Measurements from ENCODE around the gene CPHXL. TPM values are rescaled to one million over a fixed set of nuclear protein-coding genes. Genes with fewer than 3 reads are reported as not detected.
A peak's percentile ranks its signal among the peaks of the same experiment; 100 is the strongest.

Gene CPHXL
- total RNA-seq, 2 donors from 2014 or later = not detected

DNA sequence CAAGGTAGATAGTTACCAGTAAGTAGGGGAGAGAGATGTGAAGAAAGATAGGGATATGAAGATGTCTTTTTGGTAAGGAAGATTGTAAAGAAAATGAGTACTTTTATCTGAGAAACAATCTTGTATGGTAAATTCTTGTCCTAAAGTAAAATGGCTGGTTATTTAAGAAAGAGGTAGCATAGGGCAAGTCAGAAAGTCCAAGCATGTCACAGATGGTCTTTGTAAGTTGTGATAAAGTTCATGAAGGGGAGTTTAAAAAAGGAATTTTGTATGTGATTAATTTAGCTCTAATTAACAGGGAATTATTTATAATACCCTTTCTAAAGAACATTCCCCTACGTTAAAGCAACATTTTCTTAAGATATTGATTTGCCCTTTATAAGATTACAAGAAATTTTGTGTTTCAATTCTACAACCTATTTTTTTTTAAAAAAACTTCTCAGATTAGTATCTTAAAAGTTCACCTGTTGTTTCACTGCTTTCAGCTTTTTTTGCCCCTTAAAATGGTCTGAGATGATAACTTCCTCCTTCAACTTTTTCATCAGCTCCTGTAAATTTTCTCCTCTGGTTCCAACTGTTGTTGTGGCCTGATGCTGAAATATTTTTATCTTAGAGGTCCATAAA is 16.2 kb upstream of the CPHXL start:
- ATAC-seq = no peak
- H3K4me3 Mint-ChIP-seq = no peak overlapping the region
- no peaks in the 10 kb centered on the region for H3K36me3 Mint-ChIP-seq (ENCODE audit: low read depth)
- no peaks in the 10 kb centered on the region for H3K9me3 ChIP-seq (ENCODE audit: control insufficient read depth, low read length, poor library complexity, severe bottlenecking)
- peaks cover 14% of the 10 kb centered on the region for H3K27me3 Mint-ChIP-seq
- no peaks in the 10 kb centered on the region for H3K4me1 Mint-ChIP-seq
- no peak for DNase-seq
- no peak overlapping the region for H3K27ac Mint-ChIP-seq

- Mint-ChIP-seq H3K4me3 (no peak overlapping the region), H3K36me3 (ENCODE audit: low read depth) (no peaks in the 10 kb centered on the region), H3K4me1 (peaks cover 5% of the 10 kb centered on the region), H3K27me3 (no peaks in the 10 kb centered on the region), H3K27ac (peak overlapping the region; percentile 21)
- H3K9me3 ChIP-seq (ENCODE audit: control insufficient read depth, low read length, poor library complexity, severe bottlenecking) = no peaks in the 10 kb centered on the region
- ATAC-seq (no peak), DNase-seq (no peak)
Measured at GRCh38 chr16:75733305-75734211, 7.3 kb upstream of the CPHXL start.

- Mint-ChIP-seq H3K27me3 (no peaks in the 10 kb centered on the region), H3K4me3 (no peak overlapping the region), H3K27ac (no peak overlapping the region), H3K4me1 (peaks cover 5% of the 10 kb centered on the region), H3K36me3 (ENCODE audit: low read depth) (no peaks in the 10 kb centered on the region)
- DNase-seq (no peak), ATAC-seq (no peak)
- H3K9me3 ChIP-seq (ENCODE audit: control insufficient read depth, low read length, poor library complexity, severe bottlenecking) = no peaks in the 10 kb centered on the region
Measured at GRCh38 chr16:75732871-75733270, 6.6 kb upstream of the CPHXL start.

DNA sequence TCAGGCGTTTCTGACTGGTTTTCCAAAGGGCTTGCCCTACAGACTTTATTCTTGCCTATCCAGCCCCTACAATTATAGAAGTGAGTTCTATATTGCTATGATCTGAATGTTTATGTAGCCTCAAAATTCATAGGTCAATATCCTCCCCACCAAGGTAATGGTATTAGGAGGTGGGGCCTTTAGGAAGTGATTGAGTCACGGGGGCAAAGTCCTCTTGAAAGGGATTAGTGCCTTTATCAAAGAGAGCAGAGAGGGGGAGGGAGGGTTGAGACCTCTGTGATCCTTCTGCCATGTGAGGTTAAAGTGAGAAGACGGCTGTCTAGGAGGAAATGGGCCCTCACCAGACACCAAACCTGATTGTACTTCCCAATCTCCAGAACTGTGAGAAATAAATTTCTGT is 931 bp upstream of the CPHXL start:
- Mint-ChIP-seq H3K27me3 (no peaks in the 10 kb centered on the region), H3K4me3 (no peak overlapping the region), H3K4me1 (no peaks in the 10 kb centered on the region), H3K36me3 (ENCODE audit: low read depth) (no peaks in the 10 kb centered on the region), H3K27ac (no peak overlapping the region)
- no peak for DNase-seq
- no peaks in the 10 kb centered on the region for H3K9me3 ChIP-seq (ENCODE audit: control insufficient read depth, low read length, poor library complexity, severe bottlenecking)
- no peak for ATAC-seq

DNA sequence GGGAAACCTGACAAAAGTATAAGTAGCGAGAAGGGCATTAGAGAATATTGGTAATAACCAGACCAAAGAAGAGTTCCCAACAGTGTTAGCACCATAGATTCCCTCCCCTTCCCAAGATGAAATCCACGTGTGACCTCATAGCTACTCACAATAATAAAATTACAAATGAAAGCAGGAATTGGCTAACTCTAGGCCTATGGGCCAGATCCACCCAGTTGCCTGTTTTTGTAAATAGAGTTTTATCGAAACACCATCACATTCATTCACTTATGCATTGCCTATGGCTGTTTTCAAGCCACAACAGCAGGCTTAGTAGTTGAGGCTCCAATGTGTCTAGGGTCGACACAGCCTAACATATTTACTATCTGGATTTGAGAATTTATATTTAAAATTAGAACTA is 7.8 kb downstream of the CPHXL start:
- Mint-ChIP-seq H3K27ac (no peak overlapping the region), H3K27me3 (peaks cover 28% of the 10 kb centered on the region), H3K4me3 (no peak overlapping the region), H3K36me3 (ENCODE audit: low read depth) (peaks cover 4% of the 10 kb centered on the region), H3K4me1 (no peaks in the 10 kb centered on the region)
- ATAC-seq (no peak), DNase-seq (no peak)
- H3K9me3 ChIP-seq (ENCODE audit: control insufficient read depth, low read length, poor library complexity, severe bottlenecking) = no peaks in the 10 kb centered on the region

DNA sequence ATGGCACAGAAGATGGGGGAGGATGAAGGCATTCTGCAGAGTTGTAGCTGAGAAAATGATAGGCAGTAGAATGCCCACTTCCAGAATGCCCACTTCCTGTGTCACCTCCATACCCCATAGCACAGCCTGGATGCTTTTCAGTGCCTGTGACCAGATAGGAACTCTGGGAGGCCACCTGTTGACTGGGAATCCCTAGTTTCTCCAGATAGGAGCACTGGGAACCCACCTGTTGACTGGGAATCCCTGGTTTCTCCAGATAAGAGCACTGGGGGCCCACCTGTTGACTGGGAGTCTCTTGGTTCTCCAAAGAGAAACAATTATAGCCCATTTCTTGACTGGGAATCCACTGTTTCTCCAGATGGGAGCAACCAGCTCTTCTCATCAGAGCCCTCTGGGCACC is 11.6 kb downstream of the CPHXL start:
- Mint-ChIP-seq H3K27me3 (peaks cover 28% of the 10 kb centered on the region), H3K27ac (no peak overlapping the region), H3K4me1 (no peaks in the 10 kb centered on the region), H3K4me3 (no peak overlapping the region), H3K36me3 (ENCODE audit: low read depth) (peaks cover 6% of the 10 kb centered on the region)
- no peak for ATAC-seq
- DNase-seq = no peak
- H3K9me3 ChIP-seq (ENCODE audit: control insufficient read depth, low read length, poor library complexity, severe bottlenecking) = no peaks in the 10 kb centered on the region

- Mint-ChIP-seq H3K27ac (no peak overlapping the region), H3K27me3 (peaks cover 14% of the 10 kb centered on the region), H3K4me3 (no peak overlapping the region), H3K36me3 (ENCODE audit: low read depth) (peaks cover 2% of the 10 kb centered on the region), H3K4me1 (no peaks in the 10 kb centered on the region)
- no peak for DNase-seq
- ATAC-seq = no peak
- H3K9me3 ChIP-seq (ENCODE audit: control insufficient read depth, low read length, poor library complexity, severe bottlenecking) = no peaks in the 10 kb centered on the region
Measured at GRCh38 chr16:75710344-75710743, 15.9 kb downstream of the CPHXL start.

GRCh38 chr16:75703306-75703705 is 23.0 kb downstream of the CPHXL start:
- Mint-ChIP-seq H3K27ac (no peak overlapping the region), H3K36me3 (ENCODE audit: low read depth) (peaks cover 4% of the 10 kb centered on the region)

DNA sequence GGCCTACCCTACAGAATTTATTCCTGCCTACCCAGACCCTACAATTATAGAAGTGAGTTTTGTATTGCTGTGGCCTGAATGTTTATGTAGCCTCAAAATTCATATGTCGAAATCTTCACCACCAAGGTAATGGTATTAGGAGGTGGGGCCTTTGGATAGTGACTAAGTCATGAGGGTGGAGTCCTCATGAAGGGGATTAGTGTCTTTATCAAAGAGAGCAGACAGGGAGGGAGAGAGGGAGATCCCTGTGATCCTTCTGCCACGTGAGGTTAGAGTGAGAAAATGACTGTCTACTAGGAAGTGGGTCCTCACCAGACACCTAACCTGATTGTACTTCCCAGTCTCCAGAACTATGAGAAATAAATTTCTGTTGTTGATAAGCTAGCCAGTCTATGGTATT is 24.0 kb downstream of the CPHXL start:
- no peaks in the 10 kb centered on the region for H3K9me3 ChIP-seq (ENCODE audit: control insufficient read depth, low read length, poor library complexity, severe bottlenecking)
- H3K4me3 Mint-ChIP-seq = no peak overlapping the region
- no peak for DNase-seq
- H3K27ac Mint-ChIP-seq = no peak overlapping the region
- no peak for ATAC-seq
- H3K27me3 Mint-ChIP-seq = peaks cover 8% of the 10 kb centered on the region
- peaks cover 4% of the 10 kb centered on the region for H3K36me3 Mint-ChIP-seq (ENCODE audit: low read depth)
- H3K4me1 Mint-ChIP-seq = no peaks in the 10 kb centered on the region

More at GRCh38 chr16:75703306-75703705, 23.0 kb downstream of the CPHXL start:
- peaks cover 8% of the 10 kb centered on the region for H3K27me3 Mint-ChIP-seq
- H3K9me3 ChIP-seq (ENCODE audit: control insufficient read depth, low read length, poor library complexity, severe bottlenecking) = no peaks in the 10 kb centered on the region
- H3K4me1 Mint-ChIP-seq = no peaks in the 10 kb centered on the region
- DNase-seq = no peak
- ATAC-seq = no peak
- no peak overlapping the region for H3K4me3 Mint-ChIP-seq

DNA sequence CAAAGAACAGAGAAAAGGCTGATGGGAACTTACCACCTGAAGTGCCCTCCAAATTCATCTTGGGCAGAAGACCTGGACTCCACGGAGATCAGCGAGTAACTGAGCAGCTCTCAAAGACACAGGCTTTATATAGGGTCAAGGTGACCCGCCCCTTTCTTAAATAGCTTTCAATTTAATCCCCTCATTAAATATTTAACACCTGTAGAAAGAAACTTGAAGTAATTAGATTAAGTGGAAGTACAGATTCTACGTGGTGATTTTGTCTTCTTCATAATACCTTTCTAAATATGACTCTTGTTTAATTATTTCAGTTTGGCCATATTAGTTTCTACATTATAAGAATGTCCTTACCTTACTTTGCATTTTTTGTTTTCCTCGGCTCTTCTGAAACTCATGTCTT is 24.9 kb downstream of the CPHXL start, which contains the start of gene DUXB:
Gene DUXB (minus strand): TSS at position 101 of the 400 bp plus-strand sequence. CDS start 43 bp downstream, at position 58.
- Mint-ChIP-seq H3K27me3 (peaks cover 8% of the 10 kb centered on the region), H3K4me3 (no peak within 1 kb of the TSS), H3K36me3 (ENCODE audit: low read depth) (peaks cover 4% of the 10 kb centered on the region), H3K4me1 (peaks cover 2% of the 10 kb centered on the region), H3K27ac (no peak within 1 kb of the TSS)
- DNase-seq (no peak), ATAC-seq (no peak)
- no peaks in the 10 kb centered on the region for H3K9me3 ChIP-seq (ENCODE audit: control insufficient read depth, low read length, poor library complexity, severe bottlenecking)

- Mint-ChIP-seq H3K27ac (no peak overlapping the region), H3K36me3 (ENCODE audit: low read depth) (no peaks in the 10 kb centered on the region), H3K4me3 (no peak overlapping the region), H3K27me3 (no peaks in the 10 kb centered on the region), H3K4me1 (peaks cover 2% of the 10 kb centered on the region)
- DNase-seq (no peak), ATAC-seq (no peak)
- H3K9me3 ChIP-seq (ENCODE audit: control insufficient read depth, low read length, poor library complexity, severe bottlenecking) = no peaks in the 10 kb centered on the region
Measured at GRCh38 chr16:75697571-75697970, 28.7 kb downstream of the CPHXL start.

GRCh38 chr16:75695708-75696107 is 30.6 kb downstream of the CPHXL start:
- peaks cover 3% of the 10 kb centered on the region for H3K36me3 Mint-ChIP-seq (ENCODE audit: low read depth)
- no peaks in the 10 kb centered on the region for H3K9me3 ChIP-seq (ENCODE audit: control insufficient read depth, low read length, poor library complexity, severe bottlenecking)
- no peak for ATAC-seq
- peaks cover 5% of the 10 kb centered on the region for H3K4me1 Mint-ChIP-seq
- no peak overlapping the region for H3K4me3 Mint-ChIP-seq
- no peaks in the 10 kb centered on the region for H3K27me3 Mint-ChIP-seq
- no peak overlapping the region for H3K27ac Mint-ChIP-seq
- no peak for DNase-seq

DNA sequence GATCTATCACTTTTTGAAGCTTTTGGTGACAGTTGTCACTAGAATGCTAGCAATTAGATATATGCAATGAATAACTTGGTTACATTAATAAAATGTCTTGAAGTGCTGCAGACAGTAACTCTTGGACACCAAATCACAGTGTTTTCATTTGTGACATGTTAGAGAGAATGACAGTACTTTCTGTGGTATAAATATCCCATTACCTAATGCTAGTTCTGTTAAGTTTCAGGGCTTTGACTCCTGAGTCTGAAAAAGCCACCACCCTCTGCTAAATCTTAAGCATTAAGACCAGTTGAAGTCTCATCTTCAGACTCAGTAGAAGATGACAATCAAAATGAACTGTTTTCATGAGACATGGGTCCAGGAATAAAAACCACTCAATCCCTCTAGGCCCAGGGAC is 38.9 kb downstream of the CPHXL start:
- H3K9me3 ChIP-seq (ENCODE audit: control insufficient read depth, low read length, poor library complexity, severe bottlenecking) = no peaks in the 10 kb centered on the region
- DNase-seq = no peak
- ATAC-seq = no peak
- H3K4me3 Mint-ChIP-seq = no peak overlapping the region
- H3K36me3 Mint-ChIP-seq (ENCODE audit: low read depth) = peaks cover 3% of the 10 kb centered on the region
- no peaks in the 10 kb centered on the region for H3K27me3 Mint-ChIP-seq
- H3K27ac Mint-ChIP-seq = no peak overlapping the region
- H3K4me1 Mint-ChIP-seq = peaks cover 4% of the 10 kb centered on the region

All from T-helper 17 cell (primary cell).